K562 (cell line): ENCODE data around the gene WWOX. TPM values are rescaled to one million over a fixed set of nuclear protein-coding genes. Genes with fewer than 3 reads are reported as not detected.

Experiments used
- ATAC-seq: fragments of 200-7000 bp; cut with Tn5 transposase; 3 replicates; pipeline ENCODE4 v1.9.1; 2020; ENCODE audit warnings: moderate library complexity
- BruUV-seq: library from RNA; stranded (reverse); fragments of 400-500 nt; replicated peaks from 2 replicates; lab custom pipeline; 2021; lab: Mats Ljungman, UMichigan
- CTCF ChIA-PET: fragments of 300-600 bp; formaldehyde crosslinking; extraction: SDS; loops from one replicate; lab custom pipeline; 2021; ENCODE audit warnings: low intra/inter-chr PET ratio; lab: Yijun Ruan, JAX
- POLR2A ChIA-PET: fragments of 300-600, 350-650 bp; sonication (Branson Sonifier 250); formaldehyde crosslinking; extraction: SDS; loops from one replicate; lab custom pipeline; 2021; ENCODE audit warnings: antibody characterized with exemption, inconsistent platforms; lab: Yijun Ruan, JAX
- DNase-seq, 4 experiments: peaks; one replicate each; pipeline versions ENCODE4 v3.0.0 to v3.0.0-alpha.2; 2011 to 2018; ENCODE audit warnings: low spot score in 3 of 4, mixed read lengths in 3 of 4; ENCODE audit errors: extremely low read depth in 1 of 4
- FAIRE-seq: peaks from 2 replicates; lab custom pipeline; 2011; peaks lifted over from hg19 to GRCh38; lab: Jason Lieb, UNC
- H2AFZ ChIP-seq: 2 replicates; pipeline ENCODE4 v1.6.0; 2011; ENCODE audit warnings: low read depth, low read length, control low read depth, inconsistent platforms
- H3K27ac ChIP-seq: fragments of 200-600 bp; 3 replicates; pipeline ENCODE4 v1.8.0; 2011; ENCODE audit warnings: low read depth, mild to moderate bottlenecking, control low read depth, inconsistent platforms, low read length, moderate library complexity, mixed read lengths; ENCODE audit errors: extremely low read depth
- H3K27me3 ChIP-seq, 2 experiments: fragments of 300-600 bp in 1 of 2; 2 replicates in 1 of 2; 3 replicates in 1 of 2; pipeline versions ENCODE4 v1.6.0 to v1.8.0; 2011; ENCODE audit warnings: inconsistent platforms in 2 of 2, low read length in 2 of 2, mild to moderate bottlenecking in 1 of 2, mixed read lengths in 1 of 2, moderate library complexity in 1 of 2; ENCODE audit not compliant: control insufficient read depth in 2 of 2, insufficient read depth in 2 of 2
- H3K36me3 ChIP-seq: fragments of 300-600 bp; 3 replicates; pipeline ENCODE4 v1.8.0; 2011; ENCODE audit warnings: mild to moderate bottlenecking, low read length, inconsistent platforms; ENCODE audit not compliant: control insufficient read depth, insufficient read depth
- H3K4me1 ChIP-seq, 2 experiments: fragments of 200-600 bp in 1 of 2; replicated peaks in 1 of 2; 2 replicates in 1 of 2; 3 replicates in 1 of 2; pipeline versions ENCODE4 v1.5.1 to v1.8.0; 2011; ENCODE audit warnings: inconsistent platforms in 2 of 2, low read length in 2 of 2, mild to moderate bottlenecking in 1 of 2, mixed read lengths in 1 of 2, moderate library complexity in 1 of 2; ENCODE audit not compliant: control insufficient read depth in 2 of 2, insufficient read depth in 2 of 2
- H3K4me2 ChIP-seq: 2 replicates; pipeline ENCODE4 v1.6.1; 2011; ENCODE audit warnings: low read length, control low read depth, inconsistent platforms, mixed read lengths; ENCODE audit not compliant: insufficient read depth
- H3K4me3 ChIP-seq: fragments of 200-600 bp; sonication (generic), shearing (Covaris generic); 2 replicates; pipeline ENCODE4 v1.5.1; 2016; ENCODE audit warnings: control low read depth, inconsistent platforms
- H3K79me2 ChIP-seq: fragments of 200-600 bp; 3 replicates; pipeline ENCODE4 v1.8.0; 2011; ENCODE audit warnings: low read length, inconsistent platforms; ENCODE audit not compliant: control insufficient read depth, insufficient read depth
- H3K9ac ChIP-seq, 2 experiments: 2 replicates each; pipeline versions ENCODE4 v1.6.0 to v1.6.1; 2011; ENCODE audit warnings: low read depth in 2 of 2, low read length in 2 of 2, control low read depth in 1 of 2, inconsistent platforms in 1 of 2, mild to moderate bottlenecking in 1 of 2, mixed read lengths in 1 of 2; ENCODE audit not compliant: insufficient read depth in 1 of 2
- H3K9me1 ChIP-seq: one replicate; pipeline ENCODE4 v1.6.0; 2011; ENCODE audit warnings: inconsistent platforms, mild to moderate bottlenecking, low read length, moderate library complexity; ENCODE audit not compliant: control insufficient read depth, insufficient read depth
- H3K9me3 ChIP-seq: replicated peaks from 2 replicates; pipeline ENCODE4 v1.5.1; 2011; ENCODE audit warnings: low read depth, low read length, inconsistent platforms; ENCODE audit not compliant: control insufficient read depth, insufficient read depth
- H4K20me1 ChIP-seq: replicated peaks from 2 replicates; pipeline ENCODE4 v1.6.1; 2011; ENCODE audit warnings: low read length, inconsistent platforms, mixed read lengths; ENCODE audit not compliant: control insufficient read depth, insufficient read depth
- CBX3 ChIP-seq, 2 experiments: IDR thresholded peaks; 1 replicate in 1 of 2; 2 replicates in 1 of 2; pipeline ENCODE4 v1.6.1; 2012; ENCODE audit warnings: inconsistent platforms in 2 of 2, low read length in 2 of 2, borderline replicate concordance in 1 of 2, control low read depth in 1 of 2
- POLR2AphosphoS2 ChIP-seq: IDR thresholded peaks from 2 replicates; pipeline ENCODE4 v1.6.1; 2012; ENCODE audit warnings: low read length, improper control_type of control experiment
- SNRNP70 ChIP-seq: fragments of 200-400 bp; formaldehyde crosslinking; optimal IDR thresholded peaks from 2 replicates; pipeline ENCODE3; 2017; ENCODE audit warnings: low read depth, low read length
- TCF7 ChIP-seq: sonication (generic); IDR thresholded peaks from 2 replicates; pipeline ENCODE4 v1.6.1; 2016; ENCODE audit warnings: antibody characterized with exemption, borderline replicate concordance
- TSC22D4 ChIP-seq: fragments of 450-650 bp; IDR thresholded peaks from 2 replicates; pipeline ENCODE4 v1.6.1; 2016; ENCODE audit warnings: missing genetic modification characterization, missing biosample characterization, control low read depth
- ZNF184 ChIP-seq: sonication (generic); formaldehyde crosslinking; IDR thresholded peaks from 2 replicates; pipeline ENCODE4 v1.5.0; 2020; ENCODE audit warnings: missing genetic modification reagents
- ZNF384 ChIP-seq: IDR thresholded peaks from 2 replicates; pipeline ENCODE4 v1.6.1; 2012; ENCODE audit warnings: low read depth, low read length, improper control_type of control experiment
- ZNF785 ChIP-seq: fragments of 250-450 bp; sonication (Bioruptor Pico); IDR thresholded peaks from 2 replicates; pipeline ENCODE4 v1.4.0; 2020; ENCODE audit warnings: mild to moderate bottlenecking
- WGBS: fragments of 100-300 bp; shearing (Covaris generic); methylation state at CpG from one replicate; pipeline ENCODE4 v1.1.6; 2016; ENCODE audit warnings: low coverage, mixed read lengths; ENCODE audit not compliant: insufficient coverage; ENCODE audit errors: missing lambda C conversion rate; 5-methylcytosine and 5-hydroxymethylcytosine counted together
- in situ Hi-C: fragments of 300-500 bp; cut with MboI; formaldehyde crosslinking; loops from 4 replicates; pipeline ENCODE4 v1.15.0; 2018; ENCODE audit warnings: inconsistent platforms, mixed read lengths
- intact Hi-C: fragments of 100-400 bp; cut with micrococcal nuclease; formaldehyde crosslinking; loops from 2 replicates; pipeline ENCODE4 v1.14.2; 2022
- polyA plus RNA-seq, 8 experiments: library from polyadenylated mRNA; depleted of rRNA in 4 of 8; stranded (reverse) in 5 of 8; unstranded in 3 of 8; fragments of >200 nt; fragmentation: Nextera tagmentation in 2 of 8; fragmentation: Illumina TruSeq in 1 of 8; extraction: Ambion mirVana in 2 of 8; extraction: Trizol in 1 of 8; gene quantifications; 2 replicates each; pipeline versions ENCODE4 v1.2.1 to v1.2.3, GENCODE V29; 2011 to 2014; ENCODE audit warnings: inconsistent platforms in 1 of 8, missing spikeins in 1 of 8
- total RNA-seq, 7 experiments: library from RNA; depleted of rRNA in 6 of 7; stranded (reverse); fragments of >200 nt in 6 of 7; fragmentation: Illumina TruSeq in 2 of 7; extraction: Trizol in 2 of 7; gene quantifications; 2 replicates each; pipeline versions ENCODE4 v1.2.1 to v1.2.3, GENCODE V29; 2011 to 2021; ENCODE audit warnings: low replicate concordance in 1 of 7
- TF ChIP-seq, protein P1 (sequence below): fragments of 200-600 bp; sonication (generic); IDR thresholded peaks from one replicate; pipeline ENCODE4 v1.6.1; 2012; ENCODE audit warnings: mild to moderate bottlenecking, low read depth, low read length, inconsistent platforms
- TF ChIP-seq, protein P2 (sequence below), 2 experiments: fragments of 250-450 bp in 1 of 2; fragments of 450-650 bp in 1 of 2; sonication (Bioruptor Pico) in 1 of 2; IDR thresholded peaks; 2 replicates each; pipeline versions ENCODE4 v1.6.1 to v1.8.0; 2016 to 2021; ENCODE audit warnings: mild to moderate bottlenecking in 2 of 2, moderate library complexity in 2 of 2, missing compliant biosample characterization in 1 of 2, missing genetic modification characterization in 1 of 2

WWOX gene
- total and polyA plus RNA-seq, 9 of the 15 experiments (the other 6 are each of a cell fraction or from before 2014, with no cell fraction given), result 1.6 to 22.7 (median 8.1) TPM

DNA sequence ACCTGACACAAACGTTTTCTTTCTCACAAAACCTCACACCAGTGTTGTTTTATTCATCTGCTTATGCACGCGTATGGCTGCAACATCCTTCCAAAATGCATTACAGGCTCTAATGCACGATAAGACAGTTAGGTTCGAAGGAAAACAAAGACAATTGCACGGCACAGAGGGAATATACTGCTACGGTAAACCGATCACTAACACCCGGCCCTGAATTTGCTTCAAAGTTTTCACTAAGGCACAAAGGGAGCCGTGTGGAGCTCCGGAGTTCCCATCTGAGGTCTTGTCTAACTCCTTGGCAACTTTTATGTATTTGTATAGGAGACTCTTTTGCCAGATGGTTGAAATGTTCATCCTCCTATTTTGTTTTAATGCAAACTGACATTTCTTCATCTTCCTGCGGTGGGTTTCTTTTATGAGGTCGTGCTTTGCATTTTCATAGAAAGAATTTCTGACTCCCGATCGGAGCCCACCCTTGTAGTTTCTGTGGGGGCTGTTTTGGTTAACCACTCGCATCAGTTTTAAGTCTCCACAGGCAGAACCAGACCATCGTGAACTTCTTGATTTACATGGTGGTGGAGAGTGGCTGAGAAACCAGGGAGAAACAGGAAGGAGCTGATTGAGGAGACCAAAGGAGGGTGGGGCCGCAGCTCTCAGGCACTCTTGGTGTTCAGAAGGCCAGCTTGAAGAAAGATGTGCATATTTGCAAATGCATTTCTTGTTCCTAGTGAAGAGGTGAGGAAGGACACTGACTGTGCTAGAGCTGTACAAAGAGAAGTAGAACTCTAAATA, 984.2 kb downstream of the WWOX start:
- FAIRE-seq (no peak), ATAC-seq (no peak), DNase-seq (no peak)
- BruUV-seq, result no TSS peak
- Histone ChIP-seq H3K27me3 (peaks cover 0 to 18% of the 10 kb centered on the region in 2 experiments; a peak in 3 of 5 replicates), H3K9ac (no peak overlapping the region), H4K20me1 (no peaks in the 10 kb centered on the region), H3K36me3 (no peaks in the 10 kb centered on the region), H3K79me2 (no peaks in the 10 kb centered on the region), H3K4me3 (no peak overlapping the region), H3K4me1 (no peaks in the 10 kb centered on the region), H3K4me2 (no peak overlapping the region), H3K9me1 (no peaks in the 10 kb centered on the region), H2AFZ (no peak overlapping the region), H3K27ac (no peak overlapping the region), H3K9me3 (no peaks in the 10 kb centered on the region)
- in situ Hi-C loops, result no loop called here
- intact Hi-C loops, result no loop called here
- ChIA-PET POLR2A (interaction anchor here (0.6 kb wide), 1 partner anchor 41 kb away, joined by 5 read pairs; no protein-coding TSS in a partner anchor), CTCF (interaction anchor here (0.6 kb wide), 1 partner anchor 932 kb away, joined by 4 read pairs; no protein-coding TSS in a partner anchor)
- under 1% methylated on average over 18 of the region's 18 CpGs for WGBS
- TF ChIP-seq ZNF184 (no peak), CBX3 (IDR thresholded peaks at IDR 0.05; ENCODE audit: borderline replicate concordance in 1 of 2, low read length in 2 of 2) (no peak), TCF7 (no peak), POLR2AphosphoS2 (no peak), ZNF785 (CRISPR knock-in tag) (no peak), TSC22D4 (no peak), ZNF384 (no peak), SNRNP70 (no peak)
- TF ChIP-seq, protein P1, sequence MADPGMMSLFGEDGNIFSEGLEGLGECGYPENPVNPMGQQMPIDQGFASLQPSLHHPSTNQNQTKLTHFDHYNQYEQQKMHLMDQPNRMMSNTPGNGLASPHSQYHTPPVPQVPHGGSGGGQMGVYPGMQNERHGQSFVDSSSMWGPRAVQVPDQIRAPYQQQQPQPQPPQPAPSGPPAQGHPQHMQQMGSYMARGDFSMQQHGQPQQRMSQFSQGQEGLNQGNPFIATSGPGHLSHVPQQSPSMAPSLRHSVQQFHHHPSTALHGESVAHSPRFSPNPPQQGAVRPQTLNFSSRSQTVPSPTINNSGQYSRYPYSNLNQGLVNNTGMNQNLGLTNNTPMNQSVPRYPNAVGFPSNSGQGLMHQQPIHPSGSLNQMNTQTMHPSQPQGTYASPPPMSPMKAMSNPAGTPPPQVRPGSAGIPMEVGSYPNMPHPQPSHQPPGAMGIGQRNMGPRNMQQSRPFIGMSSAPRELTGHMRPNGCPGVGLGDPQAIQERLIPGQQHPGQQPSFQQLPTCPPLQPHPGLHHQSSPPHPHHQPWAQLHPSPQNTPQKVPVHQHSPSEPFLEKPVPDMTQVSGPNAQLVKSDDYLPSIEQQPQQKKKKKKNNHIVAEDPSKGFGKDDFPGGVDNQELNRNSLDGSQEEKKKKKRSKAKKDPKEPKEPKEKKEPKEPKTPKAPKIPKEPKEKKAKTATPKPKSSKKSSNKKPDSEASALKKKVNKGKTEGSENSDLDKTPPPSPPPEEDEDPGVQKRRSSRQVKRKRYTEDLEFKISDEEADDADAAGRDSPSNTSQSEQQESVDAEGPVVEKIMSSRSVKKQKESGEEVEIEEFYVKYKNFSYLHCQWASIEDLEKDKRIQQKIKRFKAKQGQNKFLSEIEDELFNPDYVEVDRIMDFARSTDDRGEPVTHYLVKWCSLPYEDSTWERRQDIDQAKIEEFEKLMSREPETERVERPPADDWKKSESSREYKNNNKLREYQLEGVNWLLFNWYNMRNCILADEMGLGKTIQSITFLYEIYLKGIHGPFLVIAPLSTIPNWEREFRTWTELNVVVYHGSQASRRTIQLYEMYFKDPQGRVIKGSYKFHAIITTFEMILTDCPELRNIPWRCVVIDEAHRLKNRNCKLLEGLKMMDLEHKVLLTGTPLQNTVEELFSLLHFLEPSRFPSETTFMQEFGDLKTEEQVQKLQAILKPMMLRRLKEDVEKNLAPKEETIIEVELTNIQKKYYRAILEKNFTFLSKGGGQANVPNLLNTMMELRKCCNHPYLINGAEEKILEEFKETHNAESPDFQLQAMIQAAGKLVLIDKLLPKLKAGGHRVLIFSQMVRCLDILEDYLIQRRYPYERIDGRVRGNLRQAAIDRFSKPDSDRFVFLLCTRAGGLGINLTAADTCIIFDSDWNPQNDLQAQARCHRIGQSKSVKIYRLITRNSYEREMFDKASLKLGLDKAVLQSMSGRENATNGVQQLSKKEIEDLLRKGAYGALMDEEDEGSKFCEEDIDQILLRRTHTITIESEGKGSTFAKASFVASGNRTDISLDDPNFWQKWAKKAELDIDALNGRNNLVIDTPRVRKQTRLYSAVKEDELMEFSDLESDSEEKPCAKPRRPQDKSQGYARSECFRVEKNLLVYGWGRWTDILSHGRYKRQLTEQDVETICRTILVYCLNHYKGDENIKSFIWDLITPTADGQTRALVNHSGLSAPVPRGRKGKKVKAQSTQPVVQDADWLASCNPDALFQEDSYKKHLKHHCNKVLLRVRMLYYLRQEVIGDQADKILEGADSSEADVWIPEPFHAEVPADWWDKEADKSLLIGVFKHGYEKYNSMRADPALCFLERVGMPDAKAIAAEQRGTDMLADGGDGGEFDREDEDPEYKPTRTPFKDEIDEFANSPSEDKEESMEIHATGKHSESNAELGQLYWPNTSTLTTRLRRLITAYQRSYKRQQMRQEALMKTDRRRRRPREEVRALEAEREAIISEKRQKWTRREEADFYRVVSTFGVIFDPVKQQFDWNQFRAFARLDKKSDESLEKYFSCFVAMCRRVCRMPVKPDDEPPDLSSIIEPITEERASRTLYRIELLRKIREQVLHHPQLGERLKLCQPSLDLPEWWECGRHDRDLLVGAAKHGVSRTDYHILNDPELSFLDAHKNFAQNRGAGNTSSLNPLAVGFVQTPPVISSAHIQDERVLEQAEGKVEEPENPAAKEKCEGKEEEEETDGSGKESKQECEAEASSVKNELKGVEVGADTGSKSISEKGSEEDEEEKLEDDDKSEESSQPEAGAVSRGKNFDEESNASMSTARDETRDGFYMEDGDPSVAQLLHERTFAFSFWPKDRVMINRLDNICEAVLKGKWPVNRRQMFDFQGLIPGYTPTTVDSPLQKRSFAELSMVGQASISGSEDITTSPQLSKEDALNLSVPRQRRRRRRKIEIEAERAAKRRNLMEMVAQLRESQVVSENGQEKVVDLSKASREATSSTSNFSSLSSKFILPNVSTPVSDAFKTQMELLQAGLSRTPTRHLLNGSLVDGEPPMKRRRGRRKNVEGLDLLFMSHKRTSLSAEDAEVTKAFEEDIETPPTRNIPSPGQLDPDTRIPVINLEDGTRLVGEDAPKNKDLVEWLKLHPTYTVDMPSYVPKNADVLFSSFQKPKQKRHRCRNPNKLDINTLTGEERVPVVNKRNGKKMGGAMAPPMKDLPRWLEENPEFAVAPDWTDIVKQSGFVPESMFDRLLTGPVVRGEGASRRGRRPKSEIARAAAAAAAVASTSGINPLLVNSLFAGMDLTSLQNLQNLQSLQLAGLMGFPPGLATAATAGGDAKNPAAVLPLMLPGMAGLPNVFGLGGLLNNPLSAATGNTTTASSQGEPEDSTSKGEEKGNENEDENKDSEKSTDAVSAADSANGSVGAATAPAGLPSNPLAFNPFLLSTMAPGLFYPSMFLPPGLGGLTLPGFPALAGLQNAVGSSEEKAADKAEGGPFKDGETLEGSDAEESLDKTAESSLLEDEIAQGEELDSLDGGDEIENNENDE, result no peak
- TF ChIP-seq, protein P2, sequence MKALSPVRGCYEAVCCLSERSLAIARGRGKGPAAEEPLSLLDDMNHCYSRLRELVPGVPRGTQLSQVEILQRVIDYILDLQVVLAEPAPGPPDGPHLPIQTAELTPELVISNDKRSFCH (CRISPR knock-in tag; IDR thresholded peaks at IDR 0.05), result no peak
- TF ChIP-seq, protein P2 (tag; IDR thresholded peaks at IDR 0.05), result no peak
